ENCODE results near the gene SNAPC1.

Gene SNAPC1

GRCh38 chr14:61764342-61765122, 2.3 kb downstream of the SNAPC1 start:
- TF ChIP-seq CTCF (IDR thresholded peaks at IDR 0.05) = no peak

GRCh38 chr14:61765225-61765943, 3.2 kb downstream of the SNAPC1 start:
- no peak for TF ChIP-seq CTCF (IDR thresholded peaks at IDR 0.05)

- TF ChIP-seq CTCF (IDR thresholded peaks at IDR 0.05) = no peak
Measured at GRCh38 chr14:61766151-61766550, 3.9 kb downstream of the SNAPC1 start.

- TF ChIP-seq CTCF (IDR thresholded peaks at IDR 0.05) = no peak
Measured at GRCh38 chr14:61768240-61768639, 6.0 kb downstream of the SNAPC1 start.

GRCh38 chr14:61769893-61770292, 7.7 kb downstream of the SNAPC1 start:
- no peak for TF ChIP-seq CTCF (IDR thresholded peaks at IDR 0.05)

GRCh38 chr14:61774861-61775260, 12.6 kb downstream of the SNAPC1 start:
- no peak for TF ChIP-seq CTCF (IDR thresholded peaks at IDR 0.05)

- TF ChIP-seq CTCF (IDR thresholded peaks at IDR 0.05) = no peak
Measured at GRCh38 chr14:61780125-61780524, 17.9 kb downstream of the SNAPC1 start.
